HL-60 (cell line): ENCODE data around the gene FST.
A peak's percentile ranks its signal among the peaks of the same experiment; 100 is the strongest.

Source experiments
- DNase-seq, 2 experiments: peaks; one replicate each; pipeline ENCODE4 v3.0.0-alpha.2; 2010 to 2020; ENCODE audit warnings: low read depth in 1 of 2, low spot score in 1 of 2
- H3K27ac ChIP-seq: fragments of 250-450 bp; sonication (Bioruptor Pico); replicated peaks from 2 replicates; pipeline ENCODE4 v1.5.1; 2020; ENCODE audit warnings: mild to moderate bottlenecking, moderate library complexity
- H3K27me3 ChIP-seq: fragments of 250-450 bp; sonication (Bioruptor Pico); 2 replicates; pipeline ENCODE4 v1.5.1; 2021; ENCODE audit warnings: mild to moderate bottlenecking, moderate library complexity; ENCODE audit not compliant: insufficient read depth, poor library complexity, severe bottlenecking
- H3K4me3 ChIP-seq: replicated peaks from 2 replicates; pipeline ENCODE4 v1.5.1; 2011; ENCODE audit warnings: mild to moderate bottlenecking, control low read depth, low read length; ENCODE audit not compliant: insufficient read depth
- CTCF ChIP-seq: IDR thresholded peaks from one replicate; pipeline ENCODE4 v1.5.1; 2011; ENCODE audit warnings: low read length, control low read depth, inconsistent platforms; ENCODE audit not compliant: insufficient read depth
- GABPA ChIP-seq: IDR thresholded peaks from 2 replicates; pipeline ENCODE4 v1.6.1; 2012; ENCODE audit warnings: low read depth
- POLR2AphosphoS5 ChIP-seq: IDR thresholded peaks from 2 replicates; pipeline ENCODE4 v1.6.1; 2012; ENCODE audit warnings: low read depth
- REST ChIP-seq: IDR thresholded peaks from 2 replicates; pipeline ENCODE4 v1.6.1; 2012; ENCODE audit warnings: low read depth; ENCODE audit not compliant: insufficient replicate concordance
- SPI1 ChIP-seq: IDR thresholded peaks from 2 replicates; pipeline ENCODE4 v1.6.1; 2012; ENCODE audit warnings: low read depth, mild to moderate bottlenecking, borderline replicate concordance

Gene FST

GRCh38 chr5:53456366-53456765, 24.1 kb upstream of the FST start:
- no peak overlapping the region for H3K4me3 ChIP-seq
- TF ChIP-seq REST (no peak), GABPA (no peak), SPI1 (no peak), POLR2AphosphoS5 (no peak), CTCF (no peak)

GRCh38 chr5:53463909-53464621, 16.4 kb upstream of the FST start:
- no peak overlapping the region for H3K27ac ChIP-seq
- peak in 1 of 2 experiments; percentile 57 for DNase-seq
- no peak for TF ChIP-seq GABPA
- no peak for TF ChIP-seq POLR2AphosphoS5

More at GRCh38 chr5:53456366-53456765, 24.1 kb upstream of the FST start:
- Histone ChIP-seq H3K27ac (no peak overlapping the region), H3K27me3 (no peaks in the 10 kb centered on the region)
- DNase-seq, result no peak

GRCh38 chr5:53464722-53465121, 15.7 kb upstream of the FST start:
- no peaks in the 10 kb centered on the region for H3K27me3 ChIP-seq
- DNase-seq, result peak in 1 of 2 experiments; percentile 81
- no peak overlapping the region for H3K27ac ChIP-seq
- H3K4me3 ChIP-seq, result no peak overlapping the region
- TF ChIP-seq SPI1, result no peak
- peak; percentile 46; the same call in 1 of the 2 replicates for TF ChIP-seq POLR2AphosphoS5

More at GRCh38 chr5:53463909-53464621, 16.4 kb upstream of the FST start:
- Histone ChIP-seq H3K4me3 (no peak overlapping the region), H3K27me3 (no peaks in the 10 kb centered on the region)

- DNase-seq, result peak in 1 of 2 experiments; percentile 32
- no peak overlapping the region for H3K4me3 ChIP-seq
- no peak overlapping the region for H3K27ac ChIP-seq
- no peaks in the 10 kb centered on the region for H3K27me3 ChIP-seq
- TF ChIP-seq GABPA (no peak), SPI1 (no peak; the same call in 1 of the 2 replicates), POLR2AphosphoS5 (no peak), CTCF (no peak), REST (no peak)
These were observed 10.3 kb upstream of the FST start for GRCh38 chr5:53469946-53470687.
